ENCODE data around the gene FAM227B.

Gene FAM227B

DNA sequence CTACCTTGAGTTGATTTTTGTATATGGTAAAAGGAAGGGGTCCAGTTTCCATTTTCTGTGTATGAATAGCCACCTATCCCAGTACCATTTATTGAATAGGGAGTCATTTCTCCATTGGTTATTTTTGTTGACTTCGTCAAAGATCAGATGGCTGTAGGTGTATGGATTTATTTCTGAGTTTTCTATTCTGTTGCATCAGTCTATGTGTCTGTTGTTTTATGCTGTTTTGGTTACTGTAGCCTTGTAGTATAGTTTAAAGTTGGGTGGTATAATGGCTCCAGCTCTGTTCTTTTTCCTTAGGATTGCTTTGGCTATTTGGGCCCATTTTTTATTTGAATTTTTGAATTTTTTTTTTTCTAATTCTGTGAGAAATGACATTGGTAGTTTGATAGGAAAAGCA lies 323.0 kb downstream of the FAM227B start:
- no peak overlapping the region for H2AFZ ChIP-seq (ENCODE audit: low read depth)
- no peak overlapping the region for H3K27ac ChIP-seq
- no peaks in the 10 kb centered on the region for H3K36me3 ChIP-seq (ENCODE audit: insufficient read depth)
- H3K9ac ChIP-seq: no peak overlapping the region
- H3K27me3 ChIP-seq (ENCODE audit: insufficient read depth, low read depth): no peaks in the 10 kb centered on the region
- TF ChIP-seq, protein P1, sequence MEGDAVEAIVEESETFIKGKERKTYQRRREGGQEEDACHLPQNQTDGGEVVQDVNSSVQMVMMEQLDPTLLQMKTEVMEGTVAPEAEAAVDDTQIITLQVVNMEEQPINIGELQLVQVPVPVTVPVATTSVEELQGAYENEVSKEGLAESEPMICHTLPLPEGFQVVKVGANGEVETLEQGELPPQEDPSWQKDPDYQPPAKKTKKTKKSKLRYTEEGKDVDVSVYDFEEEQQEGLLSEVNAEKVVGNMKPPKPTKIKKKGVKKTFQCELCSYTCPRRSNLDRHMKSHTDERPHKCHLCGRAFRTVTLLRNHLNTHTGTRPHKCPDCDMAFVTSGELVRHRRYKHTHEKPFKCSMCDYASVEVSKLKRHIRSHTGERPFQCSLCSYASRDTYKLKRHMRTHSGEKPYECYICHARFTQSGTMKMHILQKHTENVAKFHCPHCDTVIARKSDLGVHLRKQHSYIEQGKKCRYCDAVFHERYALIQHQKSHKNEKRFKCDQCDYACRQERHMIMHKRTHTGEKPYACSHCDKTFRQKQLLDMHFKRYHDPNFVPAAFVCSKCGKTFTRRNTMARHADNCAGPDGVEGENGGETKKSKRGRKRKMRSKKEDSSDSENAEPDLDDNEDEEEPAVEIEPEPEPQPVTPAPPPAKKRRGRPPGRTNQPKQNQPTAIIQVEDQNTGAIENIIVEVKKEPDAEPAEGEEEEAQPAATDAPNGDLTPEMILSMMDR (conservative IDR thresholded peaks at IDR 0.05; ENCODE audit: low read depth, low read length): no peak
- no peaks in the 10 kb centered on the region for H3K4me1 ChIP-seq (ENCODE audit: low read depth, poor library complexity, severe bottlenecking)
- H4K20me1 ChIP-seq (ENCODE audit: insufficient read depth): no peaks in the 10 kb centered on the region
- H3K4me2 ChIP-seq: no peak overlapping the region
- no peak overlapping the region for H3K4me3 ChIP-seq (IDR thresholded peaks at IDR 0.05; ENCODE audit: insufficient read depth, low read depth, low read length)
- no peaks in the 10 kb centered on the region for H3K79me2 ChIP-seq (ENCODE audit: insufficient read depth, low read depth)

GRCh38 chr15:49296258-49296657 lies 324.4 kb downstream of the FAM227B start:
- no peaks in the 10 kb centered on the region for H3K27me3 ChIP-seq (ENCODE audit: insufficient read depth, low read depth)
- no peak overlapping the region for H2AFZ ChIP-seq (ENCODE audit: low read depth)
- no peak overlapping the region for H3K27ac ChIP-seq
- H3K9ac ChIP-seq: no peak overlapping the region
- H3K4me3 ChIP-seq (IDR thresholded peaks at IDR 0.05; ENCODE audit: insufficient read depth, low read depth, low read length): no peak overlapping the region
- no peaks in the 10 kb centered on the region for H3K36me3 ChIP-seq (ENCODE audit: insufficient read depth)
- H3K4me2 ChIP-seq: no peak overlapping the region
- no peaks in the 10 kb centered on the region for H3K79me2 ChIP-seq (ENCODE audit: insufficient read depth, low read depth)
- no peaks in the 10 kb centered on the region for H4K20me1 ChIP-seq (ENCODE audit: insufficient read depth)
- TF ChIP-seq, protein P1 (conservative IDR thresholded peaks at IDR 0.05; ENCODE audit: low read depth, low read length): no peak
- no peaks in the 10 kb centered on the region for H3K4me1 ChIP-seq (ENCODE audit: low read depth, poor library complexity, severe bottlenecking)

GRCh38 chr15:49293941-49294340 lies 326.7 kb downstream of the FAM227B start:
- H2AFZ ChIP-seq (ENCODE audit: low read depth): no peak overlapping the region
- H3K79me2 ChIP-seq (ENCODE audit: insufficient read depth, low read depth): no peaks in the 10 kb centered on the region
- H3K4me2 ChIP-seq: no peak overlapping the region
- H4K20me1 ChIP-seq (ENCODE audit: insufficient read depth): no peaks in the 10 kb centered on the region
- H3K27me3 ChIP-seq (ENCODE audit: insufficient read depth, low read depth): no peaks in the 10 kb centered on the region
- TF ChIP-seq, protein P1 (conservative IDR thresholded peaks at IDR 0.05; ENCODE audit: low read depth, low read length): no peak
- no peaks in the 10 kb centered on the region for H3K36me3 ChIP-seq (ENCODE audit: insufficient read depth)
- H3K4me1 ChIP-seq (ENCODE audit: low read depth, poor library complexity, severe bottlenecking): no peaks in the 10 kb centered on the region
- H3K9ac ChIP-seq: no peak overlapping the region
- H3K27ac ChIP-seq: no peak overlapping the region
- H3K4me3 ChIP-seq (IDR thresholded peaks at IDR 0.05; ENCODE audit: insufficient read depth, low read depth, low read length): no peak overlapping the region

GRCh38 chr15:49290191-49290590 lies 330.4 kb downstream of the FAM227B start:
- no peak overlapping the region for H3K9ac ChIP-seq
- H4K20me1 ChIP-seq (ENCODE audit: insufficient read depth): no peaks in the 10 kb centered on the region
- H2AFZ ChIP-seq (ENCODE audit: low read depth): no peak overlapping the region
- no peak overlapping the region for H3K27ac ChIP-seq
- no peaks in the 10 kb centered on the region for H3K79me2 ChIP-seq (ENCODE audit: insufficient read depth, low read depth)
- H3K4me1 ChIP-seq (ENCODE audit: low read depth, poor library complexity, severe bottlenecking): no peaks in the 10 kb centered on the region
- no peak overlapping the region for H3K4me2 ChIP-seq
- TF ChIP-seq, protein P1 (conservative IDR thresholded peaks at IDR 0.05; ENCODE audit: low read depth, low read length): no peak
- H3K36me3 ChIP-seq (ENCODE audit: insufficient read depth): no peaks in the 10 kb centered on the region
- no peak overlapping the region for H3K4me3 ChIP-seq (IDR thresholded peaks at IDR 0.05; ENCODE audit: insufficient read depth, low read depth, low read length)
- no peaks in the 10 kb centered on the region for H3K27me3 ChIP-seq (ENCODE audit: insufficient read depth, low read depth)

Data from KMS-11 (cell line).